ENCODE data around the gene TECPR1. TPM values are rescaled to one million over a fixed set of nuclear protein-coding genes. Genes with fewer than 3 reads are reported as not detected.
"Not testable (repeated sequence)": the region's sequence is repeated elsewhere in the genome, so short reads cannot be mapped to it uniquely, and the experiment has no call there.

Gene TECPR1
- total RNA-seq, 1 experiment from 2014 or later, result 13.9 TPM

DNA sequence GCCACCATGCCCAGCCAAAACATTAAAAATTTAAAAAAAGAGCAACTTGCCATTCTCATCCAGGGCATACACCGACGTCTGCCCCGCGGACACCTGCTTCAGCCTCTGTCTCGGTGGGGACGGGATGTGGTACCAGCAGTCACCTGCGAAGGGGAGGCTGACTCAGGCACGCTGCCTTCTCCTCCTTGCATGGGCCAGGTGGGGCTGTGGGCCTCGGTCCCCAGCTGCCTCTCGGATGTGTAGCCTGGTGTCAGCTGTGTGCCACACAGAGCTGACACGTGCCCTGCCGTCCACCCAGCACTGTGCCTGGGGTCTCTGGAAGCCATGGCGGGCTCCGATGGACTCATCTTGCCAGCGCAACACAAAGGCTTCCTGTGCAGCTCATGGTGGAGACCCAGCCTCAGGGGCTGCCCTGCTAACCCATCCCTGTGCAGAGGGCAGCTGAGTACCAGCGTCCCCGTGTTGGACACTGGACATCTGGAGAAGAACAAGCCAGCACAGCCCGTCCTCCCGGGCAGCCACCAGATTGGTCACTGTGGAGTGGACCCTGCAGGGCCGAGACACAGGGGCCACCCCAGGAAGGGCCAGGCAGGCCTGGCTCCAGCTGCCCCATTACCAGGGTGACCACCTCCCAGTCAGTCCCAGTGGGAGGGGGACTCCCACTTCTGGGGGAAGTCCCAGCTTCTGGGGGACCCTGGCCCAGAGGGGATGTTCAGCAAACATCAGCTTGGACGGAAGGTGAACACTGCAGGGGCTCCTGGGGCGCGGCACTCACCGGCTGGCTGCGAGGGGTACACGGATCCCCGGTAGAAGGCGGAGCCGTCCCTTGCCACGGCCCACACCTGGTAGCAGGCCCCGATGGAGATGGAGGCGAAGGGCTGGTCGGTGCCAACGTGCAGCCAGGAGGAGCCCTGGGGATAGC, 30.2 kb downstream of the TECPR1 start:
- no peak overlapping the region for H3K14ac ChIP-seq (ENCODE audit: insufficient read depth, low read length)
- no peak overlapping the region for H2BK5ac ChIP-seq (ENCODE audit: insufficient read length, low read length)
- H4K5ac ChIP-seq (ENCODE audit: insufficient read length, low read depth, low read length), result no peak overlapping the region
- H2BK20ac ChIP-seq (ENCODE audit: low read depth, low read length, poor library complexity, severe bottlenecking), result no peak overlapping the region
- H3K9me3 ChIP-seq (ENCODE audit: control insufficient read depth, low read depth, low read length), result no peaks in the 10 kb centered on the region
- no peak overlapping the region for H3K4ac ChIP-seq (ENCODE audit: low read depth, low read length)
- H2BK120ac ChIP-seq (ENCODE audit: low read depth, low read length, poor library complexity, severe bottlenecking), result no peak overlapping the region
- no peak overlapping the region for H2AK5ac ChIP-seq (ENCODE audit: insufficient read length, low read length)
- H3K4me1 ChIP-seq (ENCODE audit: insufficient read depth, low read length), result no peaks in the 10 kb centered on the region
- H3K79me2 ChIP-seq (ENCODE audit: insufficient read depth, low read length), result no peaks in the 10 kb centered on the region
- no peak overlapping the region for H3K18ac ChIP-seq (ENCODE audit: insufficient read length, low read depth, low read length)
- Mint-ChIP-seq H3K27me3 (ENCODE audit: low read depth) (no peaks in the 10 kb centered on the region), H3K4me3 (no peak overlapping the region), H3K9me3 (no peaks in the 10 kb centered on the region), H3K27ac (no peak overlapping the region), H3K4me1 (peaks cover 2 to 8% of the 10 kb centered on the region in 2 experiments; a peak in 3 of 4 replicates), H3K36me3 (ENCODE audit: insufficient read depth in 1 of 3, low read depth in 3 of 3) (0 out of 7 replicates have a peak, but pooled peaks cover 0 to 3% (median 0%) of the 10 kb centered on the region in 3 experiments)
- no peaks in the 10 kb centered on the region for H3K79me1 ChIP-seq (ENCODE audit: insufficient read depth, low read depth, low read length, poor library complexity, severe bottlenecking)
- no peak overlapping the region for H2BK12ac ChIP-seq (ENCODE audit: insufficient read length, low read depth, low read length)
- H2AFZ ChIP-seq (ENCODE audit: low read length), result no peak overlapping the region
- WGBS (ENCODE audit: extremely low coverage, insufficient read length, low lambda C conversion rate), result no CpG with 5 or more reads among the region's 34 CpGs
- H4K20me1 ChIP-seq (ENCODE audit: control insufficient read depth, insufficient read depth, insufficient read length), result no peaks in the 10 kb centered on the region
- DNase-seq, result no peak
- no peak overlapping the region for H3T11ph ChIP-seq (ENCODE audit: low read length)
- no peak overlapping the region for H2BK15ac ChIP-seq (ENCODE audit: low read depth, low read length)
- H3K9ac ChIP-seq (ENCODE audit: extremely low read depth, insufficient read length, low read length), result no peak overlapping the region
- no peak overlapping the region for H3K56ac ChIP-seq (ENCODE audit: insufficient read length, low read depth, low read length)
- H3K23me2 ChIP-seq (ENCODE audit: insufficient read length, low read depth, low read length, poor library complexity, severe bottlenecking), result no peaks in the 10 kb centered on the region
- H3K23ac ChIP-seq (ENCODE audit: insufficient read length, low read depth, low read length), result no peak overlapping the region
- TF ChIP-seq, protein P1, sequence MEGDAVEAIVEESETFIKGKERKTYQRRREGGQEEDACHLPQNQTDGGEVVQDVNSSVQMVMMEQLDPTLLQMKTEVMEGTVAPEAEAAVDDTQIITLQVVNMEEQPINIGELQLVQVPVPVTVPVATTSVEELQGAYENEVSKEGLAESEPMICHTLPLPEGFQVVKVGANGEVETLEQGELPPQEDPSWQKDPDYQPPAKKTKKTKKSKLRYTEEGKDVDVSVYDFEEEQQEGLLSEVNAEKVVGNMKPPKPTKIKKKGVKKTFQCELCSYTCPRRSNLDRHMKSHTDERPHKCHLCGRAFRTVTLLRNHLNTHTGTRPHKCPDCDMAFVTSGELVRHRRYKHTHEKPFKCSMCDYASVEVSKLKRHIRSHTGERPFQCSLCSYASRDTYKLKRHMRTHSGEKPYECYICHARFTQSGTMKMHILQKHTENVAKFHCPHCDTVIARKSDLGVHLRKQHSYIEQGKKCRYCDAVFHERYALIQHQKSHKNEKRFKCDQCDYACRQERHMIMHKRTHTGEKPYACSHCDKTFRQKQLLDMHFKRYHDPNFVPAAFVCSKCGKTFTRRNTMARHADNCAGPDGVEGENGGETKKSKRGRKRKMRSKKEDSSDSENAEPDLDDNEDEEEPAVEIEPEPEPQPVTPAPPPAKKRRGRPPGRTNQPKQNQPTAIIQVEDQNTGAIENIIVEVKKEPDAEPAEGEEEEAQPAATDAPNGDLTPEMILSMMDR (conservative IDR thresholded peaks at IDR 0.05), result no peak
- no peak overlapping the region for H4K8ac ChIP-seq (replicated peaks; ENCODE audit: insufficient read length, low read depth, low read length)
- no peak overlapping the region for H3K4me2 ChIP-seq (ENCODE audit: insufficient read depth, insufficient read length, low read length)
- H3K27me3 ChIP-seq (ENCODE audit: insufficient read depth, low read length), result no peaks in the 10 kb centered on the region
- H4K91ac ChIP-seq (ENCODE audit: insufficient read length, low read depth, low read length), result no peak overlapping the region
- H3K27ac ChIP-seq (ENCODE audit: insufficient read length, low read depth, low read length), result no peak overlapping the region

DNA sequence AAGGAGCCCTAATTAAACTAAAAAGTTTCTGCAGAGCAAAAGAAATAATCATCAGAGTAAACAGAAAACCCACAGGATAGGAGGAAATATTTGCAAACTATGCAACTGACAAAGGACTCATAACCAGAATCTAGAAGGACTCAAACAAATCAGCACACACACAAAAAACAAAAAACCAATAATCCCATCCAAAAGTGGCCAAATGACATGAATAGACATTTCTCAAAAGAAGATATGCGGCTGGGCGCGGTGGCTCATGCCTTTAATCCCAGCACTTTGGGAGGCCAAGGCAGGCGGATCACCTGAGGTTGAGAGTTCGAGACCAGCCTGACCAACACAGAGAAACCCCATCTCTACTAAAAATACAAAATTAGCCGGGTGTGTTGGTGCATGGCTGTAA, 32.6 kb downstream of the TECPR1 start:
- not testable (repeated sequence) for H2AK5ac ChIP-seq (ENCODE audit: insufficient read length, low read length); H3K79me1 ChIP-seq (ENCODE audit: insufficient read depth, low read depth, low read length, poor library complexity, severe bottlenecking); H3K79me2 ChIP-seq (ENCODE audit: insufficient read depth, low read length); H4K8ac ChIP-seq (replicated peaks; ENCODE audit: insufficient read length, low read depth, low read length); H3K4me3 Mint-ChIP-seq; H4K20me1 ChIP-seq (ENCODE audit: control insufficient read depth, insufficient read depth, insufficient read length); H3K23me2 ChIP-seq (ENCODE audit: insufficient read length, low read depth, low read length, poor library complexity, severe bottlenecking); H3K9me3 Mint-ChIP-seq; H3K27me3 Mint-ChIP-seq (ENCODE audit: low read depth); H3K14ac ChIP-seq (ENCODE audit: insufficient read depth, low read length); H3K4me1 ChIP-seq (ENCODE audit: insufficient read depth, low read length); H3K4ac ChIP-seq (ENCODE audit: low read depth, low read length); H3K27ac Mint-ChIP-seq; H3K9me3 ChIP-seq (ENCODE audit: control insufficient read depth, low read depth, low read length); H3K27me3 ChIP-seq (ENCODE audit: insufficient read depth, low read length); H2BK5ac ChIP-seq (ENCODE audit: insufficient read length, low read length); H3K23ac ChIP-seq (ENCODE audit: insufficient read length, low read depth, low read length); H3K4me2 ChIP-seq (ENCODE audit: insufficient read depth, insufficient read length, low read length); H4K5ac ChIP-seq (ENCODE audit: insufficient read length, low read depth, low read length); H2BK120ac ChIP-seq (ENCODE audit: low read depth, low read length, poor library complexity, severe bottlenecking); H2AFZ ChIP-seq (ENCODE audit: low read length); H3T11ph ChIP-seq (ENCODE audit: low read length); H3K36me3 Mint-ChIP-seq (ENCODE audit: insufficient read depth in 1 of 3, low read depth in 3 of 3); H2BK20ac ChIP-seq (ENCODE audit: low read depth, low read length, poor library complexity, severe bottlenecking); H3K4me1 Mint-ChIP-seq; H3K9ac ChIP-seq (ENCODE audit: extremely low read depth, insufficient read length, low read length); DNase-seq; H3K27ac ChIP-seq (ENCODE audit: insufficient read length, low read depth, low read length); H4K91ac ChIP-seq (ENCODE audit: insufficient read length, low read depth, low read length); H2BK12ac ChIP-seq (ENCODE audit: insufficient read length, low read depth, low read length); H3K18ac ChIP-seq (ENCODE audit: insufficient read length, low read depth, low read length); H3K56ac ChIP-seq (ENCODE audit: insufficient read length, low read depth, low read length); H2BK15ac ChIP-seq (ENCODE audit: low read depth, low read length)
- no CpG with 5 or more reads among the region's 6 CpGs for WGBS (ENCODE audit: extremely low coverage, insufficient read length, low lambda C conversion rate)
